ENCODE data around the gene CDS2. TPM values are rescaled to one million over a fixed set of nuclear protein-coding genes. Genes with fewer than 3 reads are reported as not detected.

The CDS2 gene
- total and polyA plus RNA-seq, 4 donors = 9.6 to 31.6 (median 14.4) TPM

DNA sequence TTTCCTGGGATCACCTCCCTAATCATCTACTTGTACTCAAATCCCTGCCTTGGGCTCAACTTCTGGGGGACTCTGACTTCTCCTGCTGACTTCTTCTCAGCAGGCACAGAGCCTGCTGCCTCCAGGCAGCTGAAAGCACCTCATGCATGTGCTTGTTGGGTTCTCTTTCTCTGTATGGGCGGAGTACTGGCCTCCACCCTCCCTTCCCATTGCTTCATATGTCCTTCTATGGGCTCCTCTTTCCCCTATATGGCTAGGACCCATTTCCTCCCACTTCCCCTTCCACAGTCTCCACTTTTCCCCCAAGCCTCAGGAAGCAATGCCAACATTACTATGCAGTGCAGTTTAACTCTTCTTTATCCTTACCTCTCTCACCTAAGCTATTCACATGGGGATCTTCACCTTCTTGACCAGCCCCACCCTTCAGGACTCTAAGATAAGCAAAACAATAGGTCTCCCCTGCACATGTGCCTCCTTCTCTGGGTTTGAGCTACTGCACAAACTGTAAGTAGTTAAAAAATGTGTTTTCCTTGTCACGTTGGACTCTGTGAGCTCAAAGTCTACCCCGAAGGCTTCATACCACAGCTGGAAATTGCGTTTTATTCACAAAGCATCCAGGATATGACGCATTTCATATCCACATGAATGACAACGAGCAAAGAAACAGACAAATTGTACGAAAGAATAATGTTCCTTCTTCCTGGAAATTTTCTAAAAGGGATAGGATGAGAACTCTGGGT lies 93.7 kb downstream of the CDS2 start:
- Histone ChIP-seq H3K4me1 (ENCODE audit: control insufficient read depth in 4 of 4, insufficient read depth in 4 of 4, low read length in 3 of 4) (no peaks in the 10 kb centered on the region), H3K36me3 (ENCODE audit: control insufficient read depth in 4 of 4, insufficient read depth in 3 of 4, low read depth in 1 of 4, low read length in 3 of 4) (no peaks in the 10 kb centered on the region), H3K9me3 (ENCODE audit: control insufficient read depth in 4 of 4, low read length in 3 of 4) (no peaks in the 10 kb centered on the region), H3K27me3 (ENCODE audit: control insufficient read depth in 4 of 4, insufficient read depth in 4 of 4, low read length in 3 of 4) (no peaks in the 10 kb centered on the region), H3K4me3 (ENCODE audit: low read depth in 1 of 3, low read length in 3 of 3) (no peak overlapping the region), H3K27ac (ENCODE audit: low read depth in 1 of 2, low read length in 2 of 2) (no peak overlapping the region), H3K9ac (ENCODE audit: low read depth in 1 of 2, low read length in 2 of 2) (no peak overlapping the region)
- WGBS = 77% methylated on average over 7 of the region's 7 CpGs
- TF ChIP-seq EGR1 (IDR thresholded peaks at IDR 0.05; ENCODE audit: low read depth in 2 of 2) (no peak), SP1 (IDR thresholded peaks at IDR 0.05) (no peak), RXRA (IDR thresholded peaks at IDR 0.05) (no peak), HNF4G (IDR thresholded peaks at IDR 0.05) (no peak), FOXA1 (IDR thresholded peaks at IDR 0.05) (no peak), GABPA (IDR thresholded peaks at IDR 0.05 in 1 of 2, conservative IDR thresholded peaks at IDR 0.05 in 1 of 2) (no peak), CTCF (IDR thresholded peaks at IDR 0.05; ENCODE audit: low read depth, low read length, missing input control) (no peak), REST (IDR thresholded peaks at IDR 0.05) (no peak), FOXA2 (IDR thresholded peaks at IDR 0.05) (no peak), JUND (IDR thresholded peaks at IDR 0.05) (no peak), TAF1 (conservative IDR thresholded peaks at IDR 0.05) (no peak), NR2F2 (IDR thresholded peaks at IDR 0.05) (no peak), ZBTB33 (IDR thresholded peaks at IDR 0.05) (no peak)
- TF ChIP-seq, protein P1, sequence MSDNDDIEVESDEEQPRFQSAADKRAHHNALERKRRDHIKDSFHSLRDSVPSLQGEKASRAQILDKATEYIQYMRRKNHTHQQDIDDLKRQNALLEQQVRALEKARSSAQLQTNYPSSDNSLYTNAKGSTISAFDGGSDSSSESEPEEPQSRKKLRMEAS (IDR thresholded peaks at IDR 0.05) = no peak
- DNase-seq (ENCODE audit: low spot score) = no peak

- WGBS = 92% methylated on average over 4 of the region's 4 CpGs
- DNase-seq (ENCODE audit: low spot score) = no peak
- no peaks in the 10 kb centered on the region for H3K9me3 ChIP-seq (ENCODE audit: control insufficient read depth in 4 of 4, low read length in 3 of 4)
- no peak overlapping the region for H3K9ac ChIP-seq (ENCODE audit: low read depth in 1 of 2, low read length in 2 of 2)
- no peak overlapping the region for H3K4me3 ChIP-seq (ENCODE audit: low read depth in 1 of 3, low read length in 3 of 3)
- no peak overlapping the region for H3K27ac ChIP-seq (ENCODE audit: low read depth in 1 of 2, low read length in 2 of 2)
- no peaks in the 10 kb centered on the region for H3K36me3 ChIP-seq (ENCODE audit: control insufficient read depth in 4 of 4, insufficient read depth in 3 of 4, low read depth in 1 of 4, low read length in 3 of 4)
- no peaks in the 10 kb centered on the region for H3K4me1 ChIP-seq (ENCODE audit: control insufficient read depth in 4 of 4, insufficient read depth in 4 of 4, low read length in 3 of 4)
- H3K27me3 ChIP-seq (ENCODE audit: control insufficient read depth in 4 of 4, insufficient read depth in 4 of 4, low read length in 3 of 4) = no peaks in the 10 kb centered on the region
- TF ChIP-seq REST (IDR thresholded peaks at IDR 0.05) (no peak), HNF4A (conservative IDR thresholded peaks at IDR 0.05) (no peak), EGR1 (IDR thresholded peaks at IDR 0.05; ENCODE audit: low read depth in 2 of 2) (no peak), RAD21 (IDR thresholded peaks at IDR 0.05) (no peak), SP1 (IDR thresholded peaks at IDR 0.05) (no peak), NR2F2 (IDR thresholded peaks at IDR 0.05) (no peak), CTCF (IDR thresholded peaks at IDR 0.05; ENCODE audit: low read depth, low read length, missing input control) (no peak), YY1 (IDR thresholded peaks at IDR 0.05) (no peak), FOXA2 (IDR thresholded peaks at IDR 0.05) (no peak), JUND (IDR thresholded peaks at IDR 0.05) (no peak), HNF4G (IDR thresholded peaks at IDR 0.05) (no peak)
- TF ChIP-seq, protein P2, sequence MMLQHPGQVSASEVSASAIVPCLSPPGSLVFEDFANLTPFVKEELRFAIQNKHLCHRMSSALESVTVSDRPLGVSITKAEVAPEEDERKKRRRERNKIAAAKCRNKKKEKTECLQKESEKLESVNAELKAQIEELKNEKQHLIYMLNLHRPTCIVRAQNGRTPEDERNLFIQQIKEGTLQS (IDR thresholded peaks at IDR 0.05) = no peak
These were observed 94.2 kb downstream of the CDS2 start for GRCh38 chr20:5221061-5221430.
